ENCODE results near the gene UNC119B.

UNC119B gene

GRCh38 chr12:120719496-120720233 is 9.4 kb downstream of the UNC119B start:
- TF ChIP-seq GATA2 (IDR thresholded peaks at IDR 0.05; ENCODE audit: low read depth, low read length) (no peak), GATA3 (IDR thresholded peaks at IDR 0.05; ENCODE audit: low read depth, low read length) (no peak)

GRCh38 chr12:120720234-120720986 is 10.2 kb downstream of the UNC119B start:
- no peak; the same call in 1 of the 2 replicates for TF ChIP-seq GATA2 (IDR thresholded peaks at IDR 0.05; ENCODE audit: low read depth, low read length)
- no peak for TF ChIP-seq GATA3 (IDR thresholded peaks at IDR 0.05; ENCODE audit: low read depth, low read length)

DNA sequence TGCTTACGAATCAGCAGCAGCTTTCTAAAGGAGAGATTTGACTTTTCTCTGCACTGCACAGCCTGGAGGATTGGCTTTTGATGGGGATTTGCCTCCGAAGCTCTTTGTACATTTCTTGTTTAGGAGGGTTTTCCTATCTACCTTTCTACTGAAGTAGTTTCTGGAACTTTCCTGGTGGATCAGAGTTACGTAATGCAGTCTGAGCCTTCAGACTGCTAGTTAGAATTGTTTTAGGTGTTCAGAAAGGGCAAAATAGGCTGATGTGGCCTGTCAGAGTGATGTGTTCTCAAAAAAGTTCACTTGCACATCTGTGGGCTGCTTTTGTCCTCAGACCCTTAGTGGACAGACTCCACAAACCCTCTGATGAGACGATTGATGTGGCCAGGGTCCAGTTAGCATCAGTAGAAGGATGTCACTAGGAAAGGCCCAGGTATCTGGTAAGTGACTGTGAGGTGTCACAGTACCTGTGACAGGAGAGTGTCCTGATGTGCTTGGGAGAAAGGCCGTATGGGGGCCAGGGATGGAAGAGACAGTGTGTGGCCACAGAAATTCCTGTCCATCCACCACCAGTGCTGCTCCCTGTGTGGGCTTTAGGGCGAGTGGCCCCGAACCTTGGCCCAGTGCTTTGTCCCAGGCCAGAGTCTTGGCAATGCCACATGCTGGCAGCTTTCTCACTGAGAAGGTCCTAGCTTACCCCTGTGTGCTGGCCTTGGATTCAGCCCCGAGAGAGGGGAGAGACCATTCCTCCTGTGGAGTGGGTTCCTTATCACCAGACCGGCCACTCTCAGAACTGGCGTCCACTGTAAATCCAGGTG is 10.9 kb downstream of the UNC119B start:
- TF ChIP-seq GATA3 (IDR thresholded peaks at IDR 0.05; ENCODE audit: low read depth, low read length): no peak
- TF ChIP-seq GATA2 (IDR thresholded peaks at IDR 0.05; ENCODE audit: low read depth, low read length): no peak

DNA sequence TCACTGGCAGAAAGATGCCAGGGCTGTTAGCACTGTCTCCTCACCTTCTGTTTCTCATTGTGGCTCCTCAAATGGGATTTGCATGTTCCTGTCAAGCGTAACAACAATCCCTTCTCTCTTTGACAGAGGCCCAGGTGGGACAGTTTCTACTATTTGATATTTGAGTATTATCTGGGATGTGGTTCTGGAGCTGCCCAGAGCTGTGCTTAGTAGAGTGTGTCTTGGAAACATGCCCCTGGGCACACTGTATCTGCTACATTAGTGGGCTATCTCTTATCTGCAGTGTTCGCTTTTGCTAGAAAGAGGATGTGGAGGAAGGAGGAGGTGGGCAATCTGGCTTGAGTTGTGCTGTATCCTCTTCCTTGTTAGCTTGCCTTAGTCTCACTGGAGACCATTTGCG is 11.6 kb downstream of the UNC119B start:
- TF ChIP-seq GATA3 (IDR thresholded peaks at IDR 0.05; ENCODE audit: low read depth, low read length) (peak; percentile 52; the same call in 1 of the 2 replicates), GATA2 (IDR thresholded peaks at IDR 0.05; ENCODE audit: low read depth, low read length) (peak; percentile 83)

DNA sequence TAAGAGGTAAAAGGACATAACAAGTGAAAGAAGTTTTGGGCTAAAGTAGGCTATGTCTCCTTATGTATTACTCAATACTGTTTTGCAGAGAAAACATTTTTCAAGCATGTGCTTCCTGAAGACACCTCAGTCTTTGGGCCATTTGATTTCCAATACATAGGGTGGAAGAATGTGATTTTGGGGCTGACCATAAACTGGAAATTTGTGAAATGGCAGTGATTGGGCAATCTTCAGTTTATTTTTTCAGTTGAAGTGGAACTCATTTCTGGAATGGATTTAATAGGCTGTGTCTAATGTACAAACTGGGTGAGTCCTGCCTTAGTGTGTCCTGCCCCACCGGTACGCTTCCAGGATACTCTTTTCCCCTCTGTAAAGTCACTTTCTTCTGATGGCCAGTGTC is 12.5 kb downstream of the UNC119B start:
- TF ChIP-seq GATA3 (IDR thresholded peaks at IDR 0.05; ENCODE audit: low read depth, low read length) (no peak), GATA2 (IDR thresholded peaks at IDR 0.05; ENCODE audit: low read depth, low read length) (no peak)

DNA sequence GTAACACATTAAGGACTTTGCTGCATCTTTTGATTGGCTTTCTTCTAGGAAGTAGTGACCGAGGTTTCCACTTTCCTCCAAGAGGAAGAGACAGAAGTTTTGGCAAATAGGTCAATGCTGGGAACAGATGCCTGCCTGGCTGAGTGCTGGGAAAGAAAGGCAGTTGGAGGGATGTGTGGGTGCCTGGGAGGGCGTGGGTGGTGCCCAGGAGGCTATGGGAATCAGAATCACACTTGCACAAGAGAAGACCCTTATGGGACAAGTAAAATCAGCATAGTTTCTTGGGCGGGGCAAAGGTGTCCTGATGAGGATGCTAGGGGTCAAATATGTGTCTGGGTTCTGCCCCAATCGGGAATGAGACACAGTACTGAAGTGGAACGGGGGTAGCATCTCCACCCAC is 14.5 kb downstream of the UNC119B start:
- TF ChIP-seq GATA3 (IDR thresholded peaks at IDR 0.05; ENCODE audit: low read depth, low read length): no peak
- TF ChIP-seq GATA2 (IDR thresholded peaks at IDR 0.05; ENCODE audit: low read depth, low read length): no peak

GRCh38 chr12:120725151-120725658 is 14.9 kb downstream of the UNC119B start:
- TF ChIP-seq GATA3 (IDR thresholded peaks at IDR 0.05; ENCODE audit: low read depth, low read length) (no peak), GATA2 (IDR thresholded peaks at IDR 0.05; ENCODE audit: low read depth, low read length) (no peak)

GRCh38 chr12:120725659-120726509 is 15.6 kb downstream of the UNC119B start, which contains the start of gene ACADS:
TSS of gene ACADS (plus strand) at chr12:120725826. CDS start at chr12:120725886, 60 bp downstream.
- TF ChIP-seq GATA3 (IDR thresholded peaks at IDR 0.05; ENCODE audit: low read depth, low read length) (no peak), GATA2 (IDR thresholded peaks at IDR 0.05; ENCODE audit: low read depth, low read length) (no peak)

DNA sequence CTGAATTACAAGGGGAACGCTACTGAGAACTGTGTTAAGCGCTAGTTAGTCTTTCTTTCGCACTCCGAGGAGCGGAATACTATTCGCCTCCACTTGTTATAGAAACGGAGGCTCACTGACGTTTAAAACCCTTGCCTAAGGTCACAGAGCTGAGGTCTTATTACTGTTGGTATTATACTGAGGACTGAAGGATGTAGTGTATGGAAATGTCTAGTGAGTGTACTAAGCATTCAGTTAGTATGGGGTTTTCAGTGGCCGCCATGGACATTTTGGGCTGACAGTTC is 16.2 kb downstream of the UNC119B start:
- TF ChIP-seq GATA3 (IDR thresholded peaks at IDR 0.05; ENCODE audit: low read depth, low read length): no peak
- no peak for TF ChIP-seq GATA2 (IDR thresholded peaks at IDR 0.05; ENCODE audit: low read depth, low read length)

GRCh38 chr12:120726961-120727360 is 16.7 kb downstream of the UNC119B start:
- TF ChIP-seq GATA3 (IDR thresholded peaks at IDR 0.05; ENCODE audit: low read depth, low read length) (no peak), GATA2 (IDR thresholded peaks at IDR 0.05; ENCODE audit: low read depth, low read length) (no peak)

- TF ChIP-seq GATA3 (IDR thresholded peaks at IDR 0.05; ENCODE audit: low read depth, low read length) (no peak), GATA2 (IDR thresholded peaks at IDR 0.05; ENCODE audit: low read depth, low read length) (no peak)
These were observed 23.3 kb downstream of the UNC119B start for GRCh38 chr12:120733574-120733973.

GRCh38 chr12:120734210-120734609 is 24.0 kb downstream of the UNC119B start:
- TF ChIP-seq GATA2 (IDR thresholded peaks at IDR 0.05; ENCODE audit: low read depth, low read length) (no peak), GATA3 (IDR thresholded peaks at IDR 0.05; ENCODE audit: low read depth, low read length) (no peak)

DNA sequence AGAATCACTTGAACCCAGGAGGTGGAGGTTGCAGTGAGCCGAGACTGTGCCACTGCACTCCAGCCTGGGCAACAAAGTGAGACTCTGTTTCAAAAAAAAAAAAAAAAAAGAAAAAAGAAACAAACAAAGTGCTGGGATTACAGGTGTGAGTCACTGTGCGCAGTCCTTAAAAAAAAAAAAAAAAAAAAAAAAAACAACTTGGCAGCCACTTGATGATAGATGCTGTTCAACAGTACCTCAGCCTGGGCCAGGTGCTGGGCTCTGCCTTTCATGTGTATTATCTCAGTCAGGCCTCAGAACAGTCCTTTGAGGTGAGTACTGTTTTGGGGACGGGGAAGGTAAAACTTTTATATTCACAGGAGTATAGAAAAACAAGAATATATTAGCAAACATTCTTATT is 24.9 kb downstream of the UNC119B start:
- TF ChIP-seq GATA3 (IDR thresholded peaks at IDR 0.05; ENCODE audit: low read depth, low read length) (no peak), GATA2 (IDR thresholded peaks at IDR 0.05; ENCODE audit: low read depth, low read length) (no peak)
